ENCODE data around the gene ZNRF1. TPM values are rescaled to one million over a fixed set of nuclear protein-coding genes. Genes with fewer than 3 reads are reported as not detected.
"Not testable (repeated sequence)": the region's sequence is repeated elsewhere in the genome, so short reads cannot be mapped to it uniquely, and the experiment has no call there.

Gene ZNRF1
- total RNA-seq (2014; rRNA removed; shearing (Covaris generic)): 11.6 and 11.8 TPM in 2 replicates
- 11.0 and 22.0 TPM in 2 replicates for polyA plus RNA-seq (2014; cell fraction: nucleus; rRNA removed)

GRCh38 chr16:74998481-74999218 is at the start of gene ZNRF1:
TSS of gene ZNRF1 (plus strand) at chr16:74999024. CDS start at chr16:74999672, 648 bp downstream.
- DNase-seq (ENCODE audit: extremely low read depth, low read depth): peak; percentile 67

- DNase-seq (ENCODE audit: extremely low read depth, low read depth): no peak
These were observed 49.5 kb upstream of the ZNRF1 start for GRCh38 chr16:74949309-74949708.

GRCh38 chr16:74950511-74950910 is 48.3 kb upstream of the ZNRF1 start:
- no peak for DNase-seq (ENCODE audit: extremely low read depth, low read depth)

- no peak for DNase-seq (ENCODE audit: extremely low read depth, low read depth)
These were observed 47.6 kb upstream of the ZNRF1 start for GRCh38 chr16:74951206-74951605.

GRCh38 chr16:74951681-74952080 is 47.1 kb upstream of the ZNRF1 start:
- no peak for DNase-seq (ENCODE audit: extremely low read depth, low read depth)

GRCh38 chr16:74954763-74955162 is 44.1 kb upstream of the ZNRF1 start:
- DNase-seq (ENCODE audit: extremely low read depth, low read depth): no peak

- no peak for DNase-seq (ENCODE audit: extremely low read depth, low read depth)
These were observed 25.5 kb upstream of the ZNRF1 start for GRCh38 chr16:74973304-74973703.

- DNase-seq (ENCODE audit: extremely low read depth, low read depth): no peak
These were observed 23.2 kb upstream of the ZNRF1 start for GRCh38 chr16:74975591-74975990.

GRCh38 chr16:74982256-74982655 is 16.6 kb upstream of the ZNRF1 start:
- DNase-seq (ENCODE audit: extremely low read depth, low read depth): no peak

GRCh38 chr16:74984194-74984528 is 14.7 kb upstream of the ZNRF1 start:
- DNase-seq (ENCODE audit: extremely low read depth, low read depth): no peak

- peak; percentile 100 for DNase-seq (ENCODE audit: extremely low read depth, low read depth)
These were observed 14.1 kb upstream of the ZNRF1 start, which contains the start of gene WDR59 for GRCh38 chr16:74984529-74985296. TSS of gene WDR59 (minus strand) at chr16:74985123. CDS start at chr16:74985017, 106 bp downstream.

GRCh38 chr16:74987027-74987681 is 11.7 kb upstream of the ZNRF1 start:
- DNase-seq (ENCODE audit: extremely low read depth, low read depth): no peak

GRCh38 chr16:74989864-74990263 is 9.0 kb upstream of the ZNRF1 start:
- not testable (repeated sequence) for DNase-seq (ENCODE audit: extremely low read depth, low read depth)

- no peak for DNase-seq (ENCODE audit: extremely low read depth, low read depth)
These were observed 8.0 kb upstream of the ZNRF1 start for GRCh38 chr16:74990832-74991231.

GRCh38 chr16:74991268-74991592 is 7.6 kb upstream of the ZNRF1 start:
- no peak for DNase-seq (ENCODE audit: extremely low read depth, low read depth)

- no peak for DNase-seq (ENCODE audit: extremely low read depth, low read depth)
These were observed 7.0 kb upstream of the ZNRF1 start for GRCh38 chr16:74991593-74992403.

GRCh38 chr16:74995986-74996385 is 2.8 kb upstream of the ZNRF1 start:
- DNase-seq (ENCODE audit: extremely low read depth, low read depth): no peak

GRCh38 chr16:74997042-74997491 is 1.8 kb upstream of the ZNRF1 start:
- DNase-seq (ENCODE audit: extremely low read depth, low read depth): no peak

GRCh38 chr16:74999219-74999608 is 390 bp downstream of the ZNRF1 start:
- DNase-seq (ENCODE audit: extremely low read depth, low read depth): no peak

- no peak for DNase-seq (ENCODE audit: extremely low read depth, low read depth)
These were observed 1.0 kb downstream of the ZNRF1 start for GRCh38 chr16:74999609-75000480.
